A172 (cell line): ENCODE data around the gene TNRC6A. TPM values are rescaled to one million over a fixed set of nuclear protein-coding genes. Genes with fewer than 3 reads are reported as not detected.

ENCODE experiments used
- total RNA-seq: library from RNA; depleted of rRNA; stranded (reverse); fragments of >200 nt; shearing (Covaris generic); gene quantifications from 2 replicates; pipeline ENCODE4 v1.2.3, GENCODE V29; 2014; rRNA removed

Gene TNRC6A
- total RNA-seq, 1 experiment from 2014 or later = 34.3 TPM

Other genes with a start within 250 kb of the TNRC6A start
- gene RBBP6, start 190.1 kb upstream of the TNRC6A start, total RNA-seq = 11.3 and 24.0 TPM in 2 replicates
- gene SLC5A11, start 116.3 kb downstream of the TNRC6A start, total RNA-seq = 0.05 TPM in 1 of 2 replicates, not detected in the other